Limb (tissue), 2 donors: ENCODE results near the gene TM9SF1.

Experiments used
- DNase-seq, 2 donors: peaks; one replicate each; pipeline ENCODE4 v3.0.0-alpha.2; 2016; ENCODE audit errors: extremely low spot score in 2 of 2

The TM9SF1 gene

GRCh38 chr14:24195186-24196070 is at the start of gene TM9SF1:
Gene TM9SF1, minus strand, starts transcription at chr14:24195441. Its CDS starts 422 bp downstream, at chr14:24195019.
- DNase-seq = peak; percentile 85 to 92

GRCh38 chr14:24243336-24243836 is 48.1 kb upstream of the TM9SF1 start:
- no peak for DNase-seq

GRCh38 chr14:24241829-24242443 is 46.7 kb upstream of the TM9SF1 start:
- DNase-seq = peak; percentile 95 to 96

- no peak for DNase-seq
These were observed 45.1 kb upstream of the TM9SF1 start for GRCh38 chr14:24240110-24240918.

GRCh38 chr14:24238527-24239037 is 43.3 kb upstream of the TM9SF1 start:
- no peak for DNase-seq

GRCh38 chr14:24238123-24238522 is 42.9 kb upstream of the TM9SF1 start:
- no peak for DNase-seq

- no peak for DNase-seq
These were observed 42.3 kb upstream of the TM9SF1 start for GRCh38 chr14:24237463-24237955.

GRCh38 chr14:24236689-24237462 is 41.6 kb upstream of the TM9SF1 start:
- no peak for DNase-seq

- no peak for DNase-seq
These were observed 40.8 kb upstream of the TM9SF1 start for GRCh38 chr14:24235804-24236688.

- no peak for DNase-seq
These were observed 39.1 kb upstream of the TM9SF1 start for GRCh38 chr14:24234095-24235005.

- no peak for DNase-seq
These were observed 38.3 kb upstream of the TM9SF1 start for GRCh38 chr14:24233538-24233866.

- DNase-seq = no peak
These were observed 37.6 kb upstream of the TM9SF1 start, which contains the start of gene GMPR2 for GRCh38 chr14:24232645-24233537. Gene GMPR2, plus strand, starts transcription at chr14:24232929. Its CDS starts 325 bp downstream, at chr14:24233254.

- DNase-seq = peak; percentile 91 to 96
These were observed 36.9 kb upstream of the TM9SF1 start, which contains the start of gene NEDD8 for GRCh38 chr14:24232121-24232644. Gene NEDD8, minus strand, starts transcription at chr14:24232367. Its CDS starts 100 bp downstream, at chr14:24232267.

- peak in 1 of 2 donors; percentile 42 for DNase-seq
These were observed 36.3 kb upstream of the TM9SF1 start for GRCh38 chr14:24231263-24232120.

GRCh38 chr14:24228902-24229301 is 33.7 kb upstream of the TM9SF1 start:
- no peak for DNase-seq

- no peak for DNase-seq
These were observed 31.2 kb upstream of the TM9SF1 start for GRCh38 chr14:24226473-24226872.
